H9 (cell line): ENCODE results near the gene RPS27. TPM values are rescaled to one million over a fixed set of nuclear protein-coding genes. Genes with fewer than 3 reads are reported as not detected.

Experiments used
- DNase-seq: peaks from one replicate; pipeline ENCODE4 v3.0.0-alpha.2; 2017
- H2AFZ ChIP-seq: one replicate; pipeline ENCODE4 v1.6.1; 2013; ENCODE audit warnings: mild to moderate bottlenecking, low read length, control low read depth, moderate library complexity
- H2AK5ac ChIP-seq: 2 replicates; pipeline ENCODE4 v1.6.1; 2013; ENCODE audit warnings: low read length, control low read depth, mixed read lengths; ENCODE audit not compliant: insufficient read length
- H2BK120ac ChIP-seq: one replicate; pipeline ENCODE4 v1.6.1; 2013; ENCODE audit warnings: low read depth, mild to moderate bottlenecking, low read length, control low read depth, inconsistent platforms; ENCODE audit not compliant: poor library complexity, severe bottlenecking
- H2BK12ac ChIP-seq: 2 replicates; pipeline ENCODE4 v1.6.1; 2013; ENCODE audit warnings: low read length, control low read depth, mixed read lengths, low read depth; ENCODE audit not compliant: insufficient read length
- H2BK15ac ChIP-seq: 2 replicates; pipeline ENCODE4 v1.6.1; 2013; ENCODE audit warnings: low read depth, low read length, control low read depth
- H2BK20ac ChIP-seq: one replicate; pipeline ENCODE4 v1.6.1; 2013; ENCODE audit warnings: low read depth, mild to moderate bottlenecking, low read length, control low read depth, inconsistent platforms; ENCODE audit not compliant: poor library complexity, severe bottlenecking
- H2BK5ac ChIP-seq: 2 replicates; pipeline ENCODE4 v1.6.1; 2013; ENCODE audit warnings: low read length, control low read depth, mixed read lengths; ENCODE audit not compliant: insufficient read length
- H3K14ac ChIP-seq: 2 replicates; pipeline ENCODE4 v1.6.1; 2013; ENCODE audit warnings: low read length, control low read depth; ENCODE audit not compliant: insufficient read depth
- H3K18ac ChIP-seq: 2 replicates; pipeline ENCODE4 v1.6.1; 2013; ENCODE audit warnings: low read depth, mild to moderate bottlenecking, mixed read lengths, low read length, control low read depth; ENCODE audit not compliant: insufficient read length
- H3K23ac ChIP-seq: 2 replicates; pipeline ENCODE4 v1.6.1; 2013; ENCODE audit warnings: low read length, control low read depth, mixed read lengths, low read depth; ENCODE audit not compliant: insufficient read length
- H3K23me2 ChIP-seq: 2 replicates; pipeline ENCODE4 v1.6.1; 2013; ENCODE audit warnings: low read depth, mild to moderate bottlenecking, mixed read lengths, low read length, control low read depth; ENCODE audit not compliant: insufficient read length, poor library complexity, severe bottlenecking
- H3K27ac ChIP-seq: 2 replicates; pipeline ENCODE4 v1.5.1; 2013; ENCODE audit warnings: low read length, control low read depth, mixed read lengths, low read depth; ENCODE audit not compliant: insufficient read length
- H3K27me3 ChIP-seq: 2 replicates; pipeline ENCODE4 v1.6.1; 2013; ENCODE audit warnings: low read length, control low read depth, inconsistent platforms; ENCODE audit not compliant: insufficient read depth
- H3K4ac ChIP-seq: 2 replicates; pipeline ENCODE4 v1.6.1; 2013; ENCODE audit warnings: low read depth, mild to moderate bottlenecking, control low read depth, inconsistent platforms, low read length, moderate library complexity
- H3K4me1 ChIP-seq: 2 replicates; pipeline ENCODE4 v1.6.1; 2013; ENCODE audit warnings: low read length, control low read depth, inconsistent platforms; ENCODE audit not compliant: insufficient read depth
- H3K4me2 ChIP-seq: 2 replicates; pipeline ENCODE4 v1.6.1; 2013; ENCODE audit warnings: low read length, control low read depth, mixed read lengths; ENCODE audit not compliant: insufficient read length, insufficient read depth
- H3K56ac ChIP-seq: 2 replicates; pipeline ENCODE4 v1.6.1; 2013; ENCODE audit warnings: low read depth, mild to moderate bottlenecking, mixed read lengths, low read length, control low read depth; ENCODE audit not compliant: insufficient read length
- H3K79me1 ChIP-seq: 2 replicates; pipeline ENCODE4 v1.6.1; 2013; ENCODE audit warnings: low read depth, mild to moderate bottlenecking, moderate library complexity, low read length, control low read depth, inconsistent platforms; ENCODE audit not compliant: insufficient read depth, poor library complexity, severe bottlenecking
- H3K79me2 ChIP-seq: 2 replicates; pipeline ENCODE4 v1.6.1; 2013; ENCODE audit warnings: low read length, control low read depth, inconsistent platforms; ENCODE audit not compliant: insufficient read depth
- H3K9ac ChIP-seq: 2 replicates; pipeline ENCODE4 v1.6.1; 2013; ENCODE audit warnings: low read length, control low read depth, mixed read lengths; ENCODE audit not compliant: insufficient read length; ENCODE audit errors: extremely low read depth
- H3K9me3 ChIP-seq: one replicate; pipeline ENCODE4 v1.6.1; 2013; ENCODE audit warnings: low read depth, low read length, inconsistent platforms; ENCODE audit not compliant: control insufficient read depth
- H3T11ph ChIP-seq: one replicate; pipeline ENCODE4 v1.6.1; 2013; ENCODE audit warnings: mild to moderate bottlenecking, low read length, control low read depth, inconsistent platforms
- H4K20me1 ChIP-seq: one replicate; pipeline ENCODE4 v1.6.1; 2013; ENCODE audit not compliant: control insufficient read depth, insufficient read length, insufficient read depth
- H4K5ac ChIP-seq: 2 replicates; pipeline ENCODE4 v1.6.1; 2013; ENCODE audit warnings: low read depth, mild to moderate bottlenecking, mixed read lengths, low read length, control low read depth; ENCODE audit not compliant: insufficient read length
- H4K8ac ChIP-seq: replicated peaks from 2 replicates; pipeline ENCODE4 v1.6.1; 2013; ENCODE audit warnings: low read length, control low read depth, mixed read lengths, low read depth; ENCODE audit not compliant: insufficient read length
- H4K91ac ChIP-seq: 2 replicates; pipeline ENCODE4 v1.6.1; 2013; ENCODE audit warnings: low read depth, mild to moderate bottlenecking, moderate library complexity, mixed read lengths, low read length, control low read depth; ENCODE audit not compliant: insufficient read length
- H3K27ac Mint-ChIP-seq, 3 experiments: 2 replicates in 2 of 3; 3 replicates in 1 of 3; pipeline ENCODE4 v1.8.0; 2020 to 2021; ENCODE audit warnings: mixed read lengths in 3 of 3, mild to moderate bottlenecking in 1 of 3, moderate library complexity in 1 of 3
- H3K27me3 Mint-ChIP-seq: 2 replicates; pipeline ENCODE4 v1.8.0; 2021; ENCODE audit warnings: low read depth, mild to moderate bottlenecking, moderate library complexity, mixed read lengths
- H3K36me3 Mint-ChIP-seq, 3 experiments: 2 replicates in 2 of 3; 3 replicates in 1 of 3; pipeline ENCODE4 v1.8.0; 2020 to 2021; ENCODE audit warnings: low read depth in 3 of 3, mixed read lengths in 3 of 3; ENCODE audit not compliant: insufficient read depth in 1 of 3
- H3K4me1 Mint-ChIP-seq, 2 experiments: 2 replicates each; pipeline ENCODE4 v1.8.0; 2020; ENCODE audit warnings: mixed read lengths in 2 of 2
- H3K4me3 Mint-ChIP-seq, 2 experiments: 2 replicates in 1 of 2; 3 replicates in 1 of 2; pipeline ENCODE4 v1.8.0; 2020 to 2021; ENCODE audit warnings: mild to moderate bottlenecking in 2 of 2, mixed read lengths in 2 of 2, moderate library complexity in 1 of 2
- H3K9me3 Mint-ChIP-seq, 2 experiments: 2 replicates in 1 of 2; 3 replicates in 1 of 2; pipeline ENCODE4 v1.8.0; 2020; ENCODE audit warnings: mild to moderate bottlenecking in 2 of 2, mixed read lengths in 2 of 2, moderate library complexity in 1 of 2
- CTCF ChIP-seq: fragments of 200-600 bp; sonication (generic); conservative IDR thresholded peaks from 3 replicates; pipeline ENCODE4 v1.8.0; 2021; ENCODE audit warnings: antibody characterized with exemption, mild to moderate bottlenecking
- WGBS: extraction: QIAGEN DNeasy Blood & Tissue Kit; methylation state at CpG from one replicate; pipeline ENCODE4 v1.1.7; 2013; ENCODE audit warnings: missing lambda C conversion rate, low lambda C conversion rate, mixed read lengths; ENCODE audit not compliant: insufficient read length; ENCODE audit errors: extremely low coverage; 5-methylcytosine and 5-hydroxymethylcytosine counted together
- total RNA-seq: library from RNA; stranded (reverse); gene quantifications from 2 replicates; pipeline ENCODE4 v1.2.1, GENCODE V29; 2021

RPS27 gene
- total RNA-seq, 1 experiment from 2014 or later = 2,321 TPM

DNA sequence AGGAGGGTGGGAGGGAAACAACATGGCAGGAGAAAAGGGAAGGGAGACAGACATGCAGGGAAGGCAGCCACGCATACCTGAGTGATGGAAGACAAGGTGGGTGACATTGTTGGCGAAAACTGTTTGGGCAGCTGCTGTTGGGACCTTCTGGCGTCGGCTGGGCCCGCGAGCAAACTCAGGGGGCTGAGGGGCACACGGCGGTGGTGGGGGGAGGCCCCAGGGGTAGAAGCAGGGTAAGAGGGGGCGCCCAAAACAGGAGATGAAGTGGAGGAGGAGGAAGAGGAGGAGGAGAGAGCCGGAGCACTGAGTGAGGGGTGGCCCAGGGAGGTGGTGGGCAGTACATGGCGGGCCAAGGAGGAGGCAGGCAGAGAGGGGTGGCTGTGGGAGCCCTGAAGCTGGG is 39.4 kb upstream of the RPS27 start:
- Histone ChIP-seq H3K23me2 (no peaks in the 10 kb centered on the region), H3K9me3 (no peaks in the 10 kb centered on the region), H3K79me1 (peaks cover 6% of the 10 kb centered on the region), H2BK5ac (no peak overlapping the region), H4K8ac (no peak overlapping the region), H3K9ac (no peak overlapping the region), H3K14ac (no peak overlapping the region), H3K18ac (no peak overlapping the region), H4K20me1 (peaks cover 2% of the 10 kb centered on the region), H3T11ph (no peak overlapping the region), H2BK12ac (no peak overlapping the region), H3K4me1 (no peaks in the 10 kb centered on the region), H3K23ac (no peak overlapping the region), H3K56ac (no peak overlapping the region), H2AFZ (no peak overlapping the region), H3K4me2 (no peak overlapping the region), H4K5ac (no peak overlapping the region), H3K27me3 (no peaks in the 10 kb centered on the region), H2AK5ac (no peak overlapping the region), H4K91ac (no peak overlapping the region), H2BK15ac (no peak overlapping the region), H3K79me2 (peaks cover 12% of the 10 kb centered on the region), H3K27ac (no peak overlapping the region), H3K4ac (no peak overlapping the region), H2BK20ac (no peak overlapping the region), H2BK120ac (no peak overlapping the region)
- TF ChIP-seq CTCF = no peak
- no peak for DNase-seq
- H3K27me3 Mint-ChIP-seq = no peaks in the 10 kb centered on the region
- H3K36me3 Mint-ChIP-seq = peaks cover 23 to 68% (median 38%) of the 10 kb centered on the region in 3 experiments; a peak in 6 of 7 replicates
- no CpG with 5 or more reads among the region's 11 CpGs for WGBS
- H3K4me1 Mint-ChIP-seq = peaks cover 6 to 7% of the 10 kb centered on the region in 2 experiments; a peak in 3 of 4 replicates
- no peaks in the 10 kb centered on the region for H3K9me3 Mint-ChIP-seq
- H3K27ac Mint-ChIP-seq = 0 out of 7 replicates have a peak overlapping the region, but pooled peaks of 1 of the 3 experiments have one; percentile 2
- H3K4me3 Mint-ChIP-seq = no peak overlapping the region
